Measurements from ENCODE around the gene GCGR. TPM values are rescaled to one million over a fixed set of nuclear protein-coding genes. Genes with fewer than 3 reads are reported as not detected.

The GCGR gene
- total and polyA plus RNA-seq, 2 of the 13 experiments (the other 11 are each of a cell fraction or from before 2014, with no cell fraction given) = 0.04 to 0.13 TPM

DNA sequence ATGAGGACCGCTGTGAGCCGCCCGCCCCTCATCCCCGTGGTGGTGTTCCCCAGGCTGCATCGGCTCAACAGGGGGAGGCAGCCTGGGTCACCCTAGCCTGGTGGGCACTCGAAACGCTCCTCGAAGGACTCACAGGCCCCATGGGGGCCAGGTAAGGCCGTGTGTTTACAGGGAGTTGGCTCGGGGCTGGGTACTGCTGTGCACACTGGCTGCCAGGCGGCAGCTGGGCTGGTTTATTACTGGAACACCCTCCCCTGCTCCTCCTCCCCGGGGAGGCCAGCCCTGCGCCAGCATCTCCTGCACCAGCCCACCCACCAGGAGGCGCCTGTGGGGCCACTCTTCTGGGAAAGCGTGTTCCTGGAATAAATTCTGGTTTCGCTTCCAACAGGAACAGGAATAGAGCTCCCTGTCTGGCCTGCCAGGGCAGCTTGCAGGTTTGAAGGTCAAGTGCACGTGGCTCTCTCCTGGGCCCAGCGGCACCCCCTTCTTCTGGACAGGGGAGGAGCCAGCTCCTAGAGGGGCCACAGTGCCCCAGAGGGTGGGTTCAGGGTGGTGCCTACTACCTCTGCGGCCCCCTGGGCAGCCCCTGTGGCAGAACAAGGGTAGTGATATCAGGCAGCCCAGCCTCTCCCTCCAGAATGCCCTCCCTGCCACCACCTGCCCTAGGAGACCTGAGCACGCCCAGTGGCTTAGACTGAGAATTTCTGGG, 17.8 kb downstream of the GCGR start (continued):
- TF ChIP-seq, protein P1, sequence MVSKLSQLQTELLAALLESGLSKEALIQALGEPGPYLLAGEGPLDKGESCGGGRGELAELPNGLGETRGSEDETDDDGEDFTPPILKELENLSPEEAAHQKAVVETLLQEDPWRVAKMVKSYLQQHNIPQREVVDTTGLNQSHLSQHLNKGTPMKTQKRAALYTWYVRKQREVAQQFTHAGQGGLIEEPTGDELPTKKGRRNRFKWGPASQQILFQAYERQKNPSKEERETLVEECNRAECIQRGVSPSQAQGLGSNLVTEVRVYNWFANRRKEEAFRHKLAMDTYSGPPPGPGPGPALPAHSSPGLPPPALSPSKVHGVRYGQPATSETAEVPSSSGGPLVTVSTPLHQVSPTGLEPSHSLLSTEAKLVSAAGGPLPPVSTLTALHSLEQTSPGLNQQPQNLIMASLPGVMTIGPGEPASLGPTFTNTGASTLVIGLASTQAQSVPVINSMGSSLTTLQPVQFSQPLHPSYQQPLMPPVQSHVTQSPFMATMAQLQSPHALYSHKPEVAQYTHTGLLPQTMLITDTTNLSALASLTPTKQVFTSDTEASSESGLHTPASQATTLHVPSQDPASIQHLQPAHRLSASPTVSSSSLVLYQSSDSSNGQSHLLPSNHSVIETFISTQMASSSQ (IDR thresholded peaks at IDR 0.05; ENCODE audit: low read depth) = no peak
- TF ChIP-seq, protein P1 (CRISPR knock-in tag; IDR thresholded peaks at IDR 0.05; ENCODE audit: borderline replicate concordance) = no peak
- TF ChIP-seq LCORL (IDR thresholded peaks at IDR 0.05) (no peak), LCORL (CRISPR knock-in tag; IDR thresholded peaks at IDR 0.05) (peak; percentile 54; the same call in 1 of the 2 replicates), ZNF766 (CRISPR knock-in tag; IDR thresholded peaks at IDR 0.05; ENCODE audit: borderline replicate concordance) (0 out of 2 replicates have a peak, but pooled peaks have one; percentile 64), TP53 (CRISPR knock-in tag; conservative IDR thresholded peaks at IDR 0.05) (no peak), SMAD9 (CRISPR knock-in tag; IDR thresholded peaks at IDR 0.05) (no peak), ZNF556 (CRISPR knock-in tag; IDR thresholded peaks at IDR 0.05; ENCODE audit: borderline replicate concordance) (peak; percentile 20; the same call in 1 of the 2 replicates), HCFC1 (IDR thresholded peaks at IDR 0.05; ENCODE audit: low read depth, low read length) (no peak), ZFYVE20 (CRISPR knock-in tag; IDR thresholded peaks at IDR 0.05; ENCODE audit: borderline replicate concordance, low read depth) (no peak)
- TF ChIP-seq, protein P2, sequence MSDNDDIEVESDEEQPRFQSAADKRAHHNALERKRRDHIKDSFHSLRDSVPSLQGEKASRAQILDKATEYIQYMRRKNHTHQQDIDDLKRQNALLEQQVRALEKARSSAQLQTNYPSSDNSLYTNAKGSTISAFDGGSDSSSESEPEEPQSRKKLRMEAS (IDR thresholded peaks at IDR 0.05) = peak; percentile 41; the same call in 1 of the 2 replicates

All from HepG2 (cell line).